Measurements from ENCODE around the gene HDLBP. TPM values are rescaled to one million over a fixed set of nuclear protein-coding genes. Genes with fewer than 3 reads are reported as not detected.

HDLBP gene
- total and polyA plus RNA-seq, 3 donors from 2014 or later, result 600 to 790 (median 648) TPM

DNA sequence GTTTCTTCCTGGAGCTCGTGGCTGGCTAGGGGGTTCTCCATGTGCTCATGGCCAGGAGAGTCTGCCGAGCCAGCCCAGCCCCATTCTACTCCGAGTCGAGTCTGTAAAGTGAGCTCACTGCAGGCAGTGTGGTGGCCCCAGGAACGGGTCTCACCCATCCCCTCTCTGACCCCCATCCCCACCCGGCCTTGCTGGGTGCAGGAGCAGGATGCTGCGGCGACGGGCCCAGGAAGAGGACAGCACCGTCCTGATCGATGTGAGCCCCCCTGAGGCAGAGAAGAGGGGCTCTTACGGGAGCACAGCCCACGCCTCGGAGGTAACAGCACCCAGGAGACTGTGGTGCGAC is 125.6 kb downstream of the HDLBP start:
- Histone ChIP-seq H3K36me3 (ENCODE audit: low read depth, missing control alignments) (no peaks in the 10 kb centered on the region), H3K4me1 (no peaks in the 10 kb centered on the region), H3K4me3 (no peak overlapping the region), H3K27ac (no peak overlapping the region), H3K9me3 (no peaks in the 10 kb centered on the region), H3K27me3 (no peaks in the 10 kb centered on the region)
- intact Hi-C loops (cut with DNase I; ENCODE audit: low total_unique reads), result no loop called here
- WGBS, 2 donors, result 90% methylated on average over 10 of the region's 15 CpGs; no CpG with 5 or more reads in 1 of the 2 donors
- TF ChIP-seq, protein P1, sequence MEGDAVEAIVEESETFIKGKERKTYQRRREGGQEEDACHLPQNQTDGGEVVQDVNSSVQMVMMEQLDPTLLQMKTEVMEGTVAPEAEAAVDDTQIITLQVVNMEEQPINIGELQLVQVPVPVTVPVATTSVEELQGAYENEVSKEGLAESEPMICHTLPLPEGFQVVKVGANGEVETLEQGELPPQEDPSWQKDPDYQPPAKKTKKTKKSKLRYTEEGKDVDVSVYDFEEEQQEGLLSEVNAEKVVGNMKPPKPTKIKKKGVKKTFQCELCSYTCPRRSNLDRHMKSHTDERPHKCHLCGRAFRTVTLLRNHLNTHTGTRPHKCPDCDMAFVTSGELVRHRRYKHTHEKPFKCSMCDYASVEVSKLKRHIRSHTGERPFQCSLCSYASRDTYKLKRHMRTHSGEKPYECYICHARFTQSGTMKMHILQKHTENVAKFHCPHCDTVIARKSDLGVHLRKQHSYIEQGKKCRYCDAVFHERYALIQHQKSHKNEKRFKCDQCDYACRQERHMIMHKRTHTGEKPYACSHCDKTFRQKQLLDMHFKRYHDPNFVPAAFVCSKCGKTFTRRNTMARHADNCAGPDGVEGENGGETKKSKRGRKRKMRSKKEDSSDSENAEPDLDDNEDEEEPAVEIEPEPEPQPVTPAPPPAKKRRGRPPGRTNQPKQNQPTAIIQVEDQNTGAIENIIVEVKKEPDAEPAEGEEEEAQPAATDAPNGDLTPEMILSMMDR (IDR thresholded peaks at IDR 0.05), result no peak
- TF ChIP-seq POLR2A (IDR thresholded peaks at IDR 0.05), result no peak
- DNase-seq, result no peak

DNA sequence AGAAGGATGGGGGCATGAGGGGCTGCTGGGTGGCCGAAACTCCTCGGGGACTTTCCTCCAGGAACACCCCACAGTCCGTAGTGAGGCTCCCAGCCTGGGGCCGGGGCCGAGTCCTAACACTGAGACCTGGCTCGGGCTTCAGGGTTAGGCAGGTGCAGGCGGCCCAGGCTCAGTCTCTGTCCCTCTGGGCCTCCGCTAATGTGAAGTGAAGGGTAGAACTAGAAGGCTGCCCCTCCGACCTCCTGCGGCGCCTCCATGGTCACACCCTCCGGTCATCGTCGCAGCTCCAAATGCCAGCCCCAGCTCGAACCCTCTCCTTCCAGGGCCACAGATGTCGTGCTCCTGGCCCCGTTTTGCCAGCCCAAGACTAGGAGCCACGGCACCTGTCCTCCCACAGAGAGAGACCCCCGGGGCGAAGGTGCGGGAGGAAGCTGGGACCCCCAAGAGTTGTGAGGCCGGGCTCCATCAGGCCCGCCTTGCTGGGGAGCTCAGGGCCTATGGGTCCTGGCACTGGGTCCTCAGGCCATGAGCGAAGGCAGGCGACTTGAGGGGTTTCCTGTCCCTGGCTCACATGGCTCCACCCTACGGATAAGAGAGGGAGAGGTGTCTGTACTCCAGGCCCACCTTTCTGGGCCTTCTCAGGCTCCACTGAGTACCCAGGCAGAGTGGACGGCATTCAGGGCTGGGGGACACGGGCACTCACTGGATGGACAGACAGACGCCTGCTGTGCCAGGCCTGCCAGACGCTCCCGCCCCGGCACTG is 126.2 kb downstream of the HDLBP start:
- Histone ChIP-seq H3K4me1 (no peaks in the 10 kb centered on the region), H3K4me3 (no peak overlapping the region), H3K27ac (no peak overlapping the region), H3K36me3 (ENCODE audit: low read depth, missing control alignments) (no peaks in the 10 kb centered on the region), H3K27me3 (no peaks in the 10 kb centered on the region), H3K9me3 (no peaks in the 10 kb centered on the region)
- WGBS, 2 donors, result 93 to 100% methylated on average over 7 to 32 of the region's 32 CpGs
- no peak for DNase-seq
- TF ChIP-seq, protein P1 (IDR thresholded peaks at IDR 0.05), result no peak
- no peak for TF ChIP-seq POLR2A (IDR thresholded peaks at IDR 0.05)
- intact Hi-C loops (cut with DNase I; ENCODE audit: low total_unique reads), result no loop called here

DNA sequence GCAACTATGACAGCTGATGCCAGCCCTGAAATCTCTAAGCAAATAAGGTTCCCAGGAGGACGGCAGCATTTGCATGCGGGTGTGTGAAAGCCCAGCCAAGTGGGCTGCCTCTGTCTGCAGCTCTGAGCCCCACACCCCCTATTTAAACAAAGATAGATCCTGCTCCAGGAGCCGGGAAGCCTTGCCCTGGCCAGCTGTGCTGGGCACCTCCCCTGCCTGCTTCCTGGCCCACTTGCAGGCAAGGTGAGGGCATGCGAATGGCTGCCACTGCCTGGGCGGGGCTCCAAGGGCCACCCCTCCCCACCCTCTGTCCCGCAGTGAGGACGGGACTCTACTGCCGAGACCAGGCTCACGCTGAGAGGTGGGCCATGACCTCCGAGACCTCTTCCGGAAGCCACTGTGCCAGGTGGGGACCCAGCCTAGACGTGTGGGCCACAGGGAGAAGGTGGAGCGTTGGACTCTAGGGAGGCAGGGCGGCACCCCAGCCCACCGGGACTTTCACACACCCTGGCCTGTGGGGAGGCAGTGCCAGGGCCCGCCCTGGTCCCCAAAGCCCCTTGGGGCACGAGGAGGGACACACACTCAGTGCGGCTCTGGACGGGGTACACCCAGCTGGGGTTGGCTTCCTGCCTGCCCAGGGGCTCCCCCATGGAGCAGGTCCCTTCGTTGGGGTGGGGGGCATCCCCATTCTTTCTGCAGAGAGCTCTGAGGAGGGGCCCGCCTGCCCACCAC is 126.9 kb downstream of the HDLBP start, which contains the start of gene ANO7:
Gene ANO7 (plus strand): TSS at position 317 of the 732 bp plus-strand sequence. CDS start 1,387 bp downstream, outside the sequence.
- Histone ChIP-seq H3K9me3 (no peaks in the 10 kb centered on the region), H3K4me3 (no peak within 1 kb of the TSS), H3K27ac (no peak within 1 kb of the TSS), H3K4me1 (no peaks in the 10 kb centered on the region), H3K36me3 (ENCODE audit: low read depth, missing control alignments) (no peaks in the 10 kb centered on the region), H3K27me3 (no peaks in the 10 kb centered on the region)
- TF ChIP-seq, protein P1 (IDR thresholded peaks at IDR 0.05), result no peak
- TF ChIP-seq POLR2A (IDR thresholded peaks at IDR 0.05), result no peak
- no peak for DNase-seq
- WGBS, 2 donors, result 84 to 90% methylated on average over 2 to 17 of the region's 21 CpGs
- intact Hi-C loops (cut with DNase I; ENCODE audit: low total_unique reads), result no loop called here

DNA sequence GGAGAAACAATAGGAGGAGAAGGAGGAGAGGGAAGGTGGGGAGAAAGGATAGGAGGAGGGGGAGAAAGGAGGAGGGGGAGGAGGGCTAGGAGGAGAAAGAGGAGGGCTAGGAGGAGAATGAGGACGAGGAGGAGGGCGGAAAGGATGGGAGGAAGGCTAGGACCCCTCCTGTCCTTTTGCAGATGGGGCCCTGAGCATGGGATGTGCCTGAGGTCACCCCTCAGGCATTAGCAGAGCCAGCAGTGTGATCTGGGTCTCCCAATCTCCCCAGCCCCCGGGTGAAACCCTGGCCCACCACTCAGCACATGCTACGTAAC is 127.6 kb downstream of the HDLBP start:
- intact Hi-C loops (cut with DNase I; ENCODE audit: low total_unique reads), result no loop called here
- WGBS, 2 donors, result 70 to 79% methylated on average over 4 of the region's 4 CpGs
- Histone ChIP-seq H3K36me3 (ENCODE audit: low read depth, missing control alignments) (no peaks in the 10 kb centered on the region), H3K27ac (no peak overlapping the region), H3K4me1 (no peaks in the 10 kb centered on the region), H3K4me3 (no peak overlapping the region), H3K9me3 (no peaks in the 10 kb centered on the region), H3K27me3 (no peaks in the 10 kb centered on the region)
- TF ChIP-seq, protein P1 (IDR thresholded peaks at IDR 0.05), result no peak
- TF ChIP-seq POLR2A (IDR thresholded peaks at IDR 0.05), result no peak
- DNase-seq, result no peak

Data from testis (tissue), 3 donors.